Fibroblast of mammary gland (primary cell): Measurements from ENCODE around the gene TARP.

Experiments
- DNase-seq: peaks from one replicate; pipeline ENCODE4 v3.0.0-alpha.2; 2010; ENCODE audit warnings: low read depth
- H3K4me3 ChIP-seq: 2 replicates; pipeline ENCODE4 v1.5.1; 2011; ENCODE audit warnings: low read depth, mild to moderate bottlenecking, low read length, moderate library complexity; ENCODE audit not compliant: control insufficient read depth
- TF ChIP-seq, protein P1 (sequence below): conservative IDR thresholded peaks from 2 replicates; pipeline ENCODE4 v1.5.1; 2011; ENCODE audit warnings: low read depth, low read length, inconsistent platforms; ENCODE audit not compliant: control insufficient read depth, insufficient read depth

The TARP gene

DNA sequence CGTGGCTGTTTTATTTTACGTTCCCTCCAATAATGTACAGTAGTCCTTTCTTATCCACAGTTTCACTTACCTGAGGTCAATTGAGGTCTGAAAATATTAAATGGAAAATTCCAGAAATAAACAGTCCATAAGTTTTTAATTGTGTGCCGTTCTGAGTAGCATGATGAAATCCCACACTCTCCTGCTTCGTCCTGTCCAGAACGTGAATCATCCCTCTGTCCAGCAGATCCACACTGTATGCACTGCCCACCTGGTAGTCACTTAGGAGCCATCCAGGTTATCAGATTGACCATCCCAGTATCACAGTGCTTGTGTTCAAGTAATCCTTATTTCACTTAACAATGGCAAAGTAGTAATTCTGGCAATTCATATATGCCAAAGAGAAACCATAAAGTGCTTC lies 49.0 kb downstream of the TARP start:
- TF ChIP-seq, protein P1, sequence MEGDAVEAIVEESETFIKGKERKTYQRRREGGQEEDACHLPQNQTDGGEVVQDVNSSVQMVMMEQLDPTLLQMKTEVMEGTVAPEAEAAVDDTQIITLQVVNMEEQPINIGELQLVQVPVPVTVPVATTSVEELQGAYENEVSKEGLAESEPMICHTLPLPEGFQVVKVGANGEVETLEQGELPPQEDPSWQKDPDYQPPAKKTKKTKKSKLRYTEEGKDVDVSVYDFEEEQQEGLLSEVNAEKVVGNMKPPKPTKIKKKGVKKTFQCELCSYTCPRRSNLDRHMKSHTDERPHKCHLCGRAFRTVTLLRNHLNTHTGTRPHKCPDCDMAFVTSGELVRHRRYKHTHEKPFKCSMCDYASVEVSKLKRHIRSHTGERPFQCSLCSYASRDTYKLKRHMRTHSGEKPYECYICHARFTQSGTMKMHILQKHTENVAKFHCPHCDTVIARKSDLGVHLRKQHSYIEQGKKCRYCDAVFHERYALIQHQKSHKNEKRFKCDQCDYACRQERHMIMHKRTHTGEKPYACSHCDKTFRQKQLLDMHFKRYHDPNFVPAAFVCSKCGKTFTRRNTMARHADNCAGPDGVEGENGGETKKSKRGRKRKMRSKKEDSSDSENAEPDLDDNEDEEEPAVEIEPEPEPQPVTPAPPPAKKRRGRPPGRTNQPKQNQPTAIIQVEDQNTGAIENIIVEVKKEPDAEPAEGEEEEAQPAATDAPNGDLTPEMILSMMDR = no peak

DNA sequence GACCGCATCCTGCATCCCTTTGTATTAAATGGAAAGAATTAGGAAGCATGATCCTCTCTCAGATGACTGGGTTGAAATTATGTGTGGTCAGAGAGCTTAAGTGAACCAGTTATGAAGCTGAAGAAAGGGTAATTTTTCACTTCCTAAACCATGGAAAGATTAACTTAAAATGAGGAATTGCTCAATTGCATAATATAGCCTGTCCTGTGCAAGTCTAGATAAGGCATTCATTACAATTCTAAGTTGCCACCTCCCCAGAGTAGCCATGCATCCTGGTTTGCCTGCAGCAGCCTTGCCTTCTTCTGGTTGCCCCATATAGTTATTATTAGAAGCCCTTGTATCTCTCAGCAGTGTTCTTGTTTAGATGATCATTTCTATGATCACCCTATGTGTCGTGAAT lies 50.1 kb downstream of the TARP start:
- TF ChIP-seq, protein P1 = no peak
- no peak for DNase-seq

More for the DNA sequence above, 49.0 kb downstream of the TARP start:
- H3K4me3 ChIP-seq = no peak overlapping the region
- peak; percentile 49 for DNase-seq

DNA sequence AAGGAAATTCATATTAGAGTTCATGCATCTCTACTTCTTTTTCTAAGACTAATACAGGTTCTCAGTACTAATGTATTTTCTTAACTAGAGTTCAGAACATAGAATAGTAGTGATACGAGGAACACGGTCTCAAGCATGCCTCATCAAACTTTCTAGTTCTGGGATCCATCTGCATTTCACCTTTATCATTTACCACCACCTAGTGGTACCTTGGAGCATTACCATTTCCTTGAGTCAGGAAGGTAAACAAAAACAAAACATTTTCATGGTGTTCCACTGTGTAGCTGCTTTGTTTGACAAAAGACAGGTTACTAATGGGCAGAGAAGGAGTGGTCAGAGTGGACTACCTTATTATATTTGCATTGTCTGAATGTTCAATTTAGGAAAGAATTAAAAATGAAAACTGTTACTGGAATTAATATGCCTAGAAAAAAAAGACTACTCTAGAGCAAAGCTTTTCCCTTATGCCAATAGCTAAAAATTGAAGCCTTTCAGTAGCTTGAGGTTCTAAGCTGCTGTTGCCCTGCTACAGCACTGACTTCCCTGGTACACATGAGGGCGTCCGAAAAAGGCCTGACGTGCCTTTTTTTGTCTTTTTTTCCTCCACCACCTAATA lies 50.8 kb downstream of the TARP start:
- H3K4me3 ChIP-seq = no peak overlapping the region
- DNase-seq = peak; percentile 71
- TF ChIP-seq, protein P1 = peak; percentile 93

More for the DNA sequence above, 50.1 kb downstream of the TARP start:
- no peak overlapping the region for H3K4me3 ChIP-seq

DNA sequence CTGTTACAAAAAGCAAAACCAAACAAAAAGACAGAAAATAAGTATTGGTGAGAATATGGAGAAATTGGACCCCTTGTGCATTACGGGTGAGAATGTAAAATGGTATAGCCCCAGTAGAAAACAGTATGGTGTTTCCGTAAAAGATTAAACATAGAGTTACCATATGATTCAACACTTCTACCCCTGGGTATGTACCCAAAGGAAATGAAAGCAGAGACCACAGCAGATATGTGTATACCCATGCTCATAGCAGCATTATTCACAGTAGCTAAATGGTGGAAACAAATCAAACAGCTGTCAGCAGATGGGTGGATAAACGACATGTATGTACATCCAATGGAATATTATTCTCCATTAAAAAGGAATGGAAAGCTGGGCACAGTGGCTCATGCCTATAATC lies 53.0 kb downstream of the TARP start:
- DNase-seq = no peak

DNA sequence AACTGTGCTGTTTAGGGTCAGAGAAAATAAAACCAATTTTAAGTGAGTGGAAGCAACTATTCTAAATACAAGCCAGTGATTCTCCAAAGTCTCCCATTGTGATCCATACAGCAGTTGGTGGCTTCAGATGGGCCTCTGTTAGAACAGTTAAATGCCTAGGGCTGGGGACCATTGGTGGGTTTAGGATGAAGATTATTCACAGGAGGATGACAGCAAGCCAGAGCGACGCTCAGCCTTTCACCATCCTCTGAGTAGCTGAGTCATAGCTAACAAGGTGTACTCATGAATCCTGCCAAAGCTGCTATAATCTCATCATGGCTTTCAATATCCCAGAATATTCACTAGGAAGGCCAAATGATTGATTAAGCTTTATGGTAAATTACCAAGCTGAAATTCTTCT lies 55.8 kb downstream of the TARP start:
- no peak overlapping the region for H3K4me3 ChIP-seq

More for the DNA sequence above, 53.0 kb downstream of the TARP start:
- TF ChIP-seq, protein P1 = no peak
- H3K4me3 ChIP-seq = no peak overlapping the region

DNA sequence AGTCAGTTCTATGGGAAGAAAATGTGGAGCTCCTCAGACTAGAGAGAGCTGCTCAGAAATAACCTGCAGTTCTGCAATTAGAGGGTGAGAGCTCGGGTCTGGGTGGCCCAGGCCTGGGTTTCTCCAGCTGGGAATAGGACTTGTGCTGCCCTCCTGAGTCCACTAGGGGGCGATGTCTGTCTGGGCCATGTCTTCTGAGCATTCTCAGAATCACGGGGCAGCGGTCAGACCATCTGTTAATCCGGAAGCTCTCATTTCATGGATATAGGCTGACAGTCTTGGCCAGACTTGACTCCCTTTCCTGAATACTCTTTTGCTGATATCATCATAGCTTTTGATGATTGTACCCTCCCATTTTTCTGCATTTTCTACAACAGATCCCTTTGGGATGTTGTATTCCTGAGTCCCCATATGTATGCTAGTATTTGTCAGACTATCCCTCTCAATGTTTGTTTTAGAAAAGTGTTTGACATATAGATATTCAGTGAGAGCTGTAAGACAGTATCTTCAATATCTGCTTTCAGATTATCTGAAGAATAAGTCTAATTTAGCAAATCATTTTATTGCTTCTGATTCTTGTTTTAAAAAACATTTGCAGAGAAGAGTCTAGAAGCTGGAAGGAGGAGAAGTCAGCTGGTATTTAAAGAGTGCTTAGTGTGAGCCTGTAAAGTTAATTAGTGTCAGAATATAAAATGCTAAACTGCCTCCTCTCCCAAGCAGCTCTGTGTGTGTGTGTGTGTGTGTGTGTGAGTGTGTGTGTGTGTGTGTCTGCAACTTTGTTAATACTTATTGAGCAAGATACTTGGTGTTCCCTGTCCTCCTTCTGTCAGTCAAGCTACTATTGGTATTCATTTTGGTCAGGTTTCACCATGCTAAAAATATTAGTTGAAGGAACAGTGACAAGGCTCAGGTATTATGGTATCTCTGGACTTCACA lies 57.4 kb downstream of the TARP start:
- H3K4me3 ChIP-seq = no peak overlapping the region
- peak; percentile 88 for DNase-seq
- TF ChIP-seq, protein P1 = peak; percentile 96

More for the DNA sequence above, 55.8 kb downstream of the TARP start:
- TF ChIP-seq, protein P1 = no peak
- DNase-seq = peak; percentile 10
